ENCODE measurements around the gene KIAA1671. TPM values are rescaled to one million over a fixed set of nuclear protein-coding genes. Genes with fewer than 3 reads are reported as not detected.

The KIAA1671 gene
- total RNA-seq, 1 experiment from 2014 or later, result 10.2 TPM

DNA sequence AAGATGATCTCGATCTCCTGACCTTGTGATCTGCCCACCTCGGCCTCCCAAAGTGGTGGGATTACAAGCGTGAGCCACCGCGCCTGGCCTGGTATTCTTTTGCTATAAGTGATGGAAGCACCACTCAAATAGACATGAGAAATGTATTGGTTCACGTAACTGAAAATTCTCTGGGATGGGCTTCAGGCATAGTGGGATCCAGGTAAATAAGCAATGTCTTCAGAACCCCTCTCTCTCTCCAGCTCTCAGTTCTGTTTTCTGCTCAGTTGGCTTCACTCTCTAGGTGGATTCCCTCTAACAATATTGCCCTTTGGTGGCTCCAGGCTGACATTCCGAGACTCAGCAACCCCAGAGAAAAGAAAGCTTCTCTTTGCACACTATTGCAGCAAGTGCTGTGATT lies 5.1 kb upstream of the KIAA1671 start:
- Histone ChIP-seq H3K9me3 (no peaks in the 10 kb centered on the region), H3K27me3 (no peaks in the 10 kb centered on the region), H3K36me3 (no peaks in the 10 kb centered on the region), H3K4me3 (no peak overlapping the region)
- no peak for DNase-seq

DNA sequence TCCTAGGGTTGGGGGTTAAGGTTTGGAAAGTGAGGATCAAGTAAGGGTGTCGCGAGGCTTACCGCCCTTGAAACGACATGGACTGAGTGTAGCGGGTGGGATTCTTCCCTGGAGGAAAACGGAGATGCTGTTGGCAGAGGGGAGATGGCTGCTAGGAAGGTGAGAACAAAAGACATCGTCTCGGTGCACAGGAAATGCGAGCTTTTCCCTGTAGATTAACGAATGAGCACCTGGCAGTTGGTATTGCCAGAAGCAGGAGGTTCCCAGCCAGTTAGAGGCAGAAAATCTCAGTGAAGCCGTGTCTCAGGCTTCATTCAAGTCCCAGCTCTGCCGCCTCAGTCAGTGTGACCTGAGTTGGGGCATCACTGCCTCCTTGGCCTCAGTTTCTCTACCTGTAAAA lies 4.6 kb upstream of the KIAA1671 start:
- H3K9me3 ChIP-seq, result no peaks in the 10 kb centered on the region
- DNase-seq, result no peak
- H3K4me3 ChIP-seq, result no peak overlapping the region
- H3K27me3 ChIP-seq, result no peaks in the 10 kb centered on the region
- no peaks in the 10 kb centered on the region for H3K36me3 ChIP-seq

DNA sequence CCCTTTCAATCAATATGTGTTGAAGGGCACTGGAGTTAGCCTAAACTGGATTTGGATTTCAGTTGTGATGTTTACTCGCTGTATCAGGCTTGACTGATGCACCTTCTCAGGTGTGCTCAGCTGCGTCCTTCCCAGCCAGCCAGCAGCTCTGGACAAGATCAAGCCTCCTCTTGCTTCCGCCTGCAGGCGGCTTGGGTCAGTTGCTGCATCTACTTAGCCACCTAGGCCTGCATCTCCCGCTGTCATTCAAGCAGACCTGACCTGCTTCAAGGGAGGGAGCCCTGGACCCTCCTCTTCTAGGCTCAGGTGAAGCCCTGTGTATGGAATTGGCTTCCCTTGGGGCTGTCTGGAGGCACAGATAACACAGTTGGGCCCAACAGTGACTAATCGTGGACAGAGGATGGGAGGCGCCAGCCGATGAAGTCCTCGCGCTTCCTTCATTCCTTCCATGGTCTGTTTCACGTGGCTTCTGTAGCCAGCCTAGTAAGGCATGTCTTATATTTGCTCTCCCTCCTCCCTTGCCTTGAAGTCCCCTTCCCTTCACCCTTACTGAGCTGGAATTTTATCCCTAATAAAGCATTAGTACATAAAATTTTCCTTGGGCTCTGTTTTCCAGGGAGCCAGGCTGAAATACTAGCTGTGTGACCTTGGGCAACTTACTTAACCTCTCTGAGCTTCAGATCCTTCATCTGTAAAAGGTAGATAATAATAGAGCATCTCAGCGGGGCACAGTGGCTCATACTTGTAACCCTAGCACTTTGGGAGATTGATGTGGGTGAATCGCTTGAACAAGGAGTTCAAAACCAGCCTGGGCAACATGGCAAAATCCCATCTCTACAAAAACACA lies 3.9 kb upstream of the KIAA1671 start:
- DNase-seq, result no peak
- H3K4me3 ChIP-seq, result no peak overlapping the region

DNA sequence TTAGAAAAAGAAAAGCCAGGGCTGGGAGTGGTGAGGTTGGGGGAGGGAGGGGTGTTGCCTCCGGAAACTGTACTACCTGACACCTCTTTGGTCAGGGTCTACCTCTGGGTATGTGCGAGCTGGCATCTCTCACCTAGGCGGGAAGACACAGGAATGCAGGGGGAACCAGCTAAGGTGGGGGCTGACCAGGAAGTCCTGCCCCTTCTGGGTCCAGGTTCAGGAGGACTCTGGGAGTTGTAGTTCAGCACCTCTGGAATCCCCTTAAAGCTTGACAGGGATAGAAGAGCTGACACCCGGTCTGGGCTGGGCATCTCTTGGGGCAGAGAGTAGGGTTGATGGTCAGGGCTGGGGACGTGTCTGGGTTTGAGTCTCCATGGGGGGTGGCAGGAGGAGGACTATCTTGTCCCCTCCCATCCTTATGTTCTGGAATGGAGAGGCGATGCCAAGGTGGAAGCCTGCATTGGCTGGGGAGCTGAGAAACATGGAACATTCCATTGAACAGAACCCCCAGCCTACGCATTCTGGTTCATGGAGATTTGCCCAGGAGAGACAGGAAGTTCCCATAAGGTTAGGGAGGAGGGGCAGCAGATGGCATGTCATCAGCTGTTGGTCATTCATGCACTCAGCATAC lies 2.1 kb upstream of the KIAA1671 start:
- H3K4me3 ChIP-seq, result no peak overlapping the region
- peak; percentile 50 for DNase-seq
- H3K9me3 ChIP-seq, result no peaks in the 10 kb centered on the region
- peaks cover 6% of the 10 kb centered on the region; the same call in 1 of the 2 replicates for H3K36me3 ChIP-seq
- no peaks in the 10 kb centered on the region for H3K27me3 ChIP-seq

More for the DNA sequence above, 3.9 kb upstream of the KIAA1671 start:
- H3K27me3 ChIP-seq, result no peaks in the 10 kb centered on the region
- H3K9me3 ChIP-seq, result no peaks in the 10 kb centered on the region
- no peaks in the 10 kb centered on the region for H3K36me3 ChIP-seq

DNA sequence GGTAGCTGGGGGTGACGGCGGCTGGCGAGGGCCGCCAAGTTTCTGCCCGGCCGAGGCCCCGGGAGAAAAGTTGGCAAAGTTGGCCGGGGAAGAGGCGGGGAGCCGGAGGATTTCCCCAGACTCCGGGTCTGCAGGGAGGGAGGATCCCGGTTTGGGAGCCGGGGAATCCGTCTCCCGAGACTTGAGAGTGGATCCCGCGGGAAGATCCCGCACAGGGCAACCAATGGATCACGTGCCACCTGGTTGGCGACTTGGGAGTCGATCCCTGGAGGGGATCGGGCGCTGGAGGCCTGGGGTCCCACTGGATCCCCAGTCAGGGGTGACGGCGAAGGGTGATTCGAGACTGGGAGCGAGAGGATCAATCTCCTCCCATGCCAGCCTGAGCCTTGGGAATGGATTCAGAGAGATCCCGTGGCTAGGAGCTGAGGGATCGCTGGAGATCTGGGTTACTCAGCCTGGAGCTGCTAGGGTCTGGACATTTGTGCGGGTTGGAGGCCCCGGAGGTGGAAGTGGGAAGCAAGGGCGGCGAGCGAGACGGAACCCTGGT lies 394 bp downstream of the KIAA1671 start:
- Histone ChIP-seq H3K9me3 (no peaks in the 10 kb centered on the region), H3K27me3 (no peaks in the 10 kb centered on the region), H3K4me3 (peak overlapping the region; percentile 83), H3K36me3 (peaks cover 6% of the 10 kb centered on the region; the same call in 1 of the 2 replicates)
- DNase-seq, result peak; percentile 82

DNA sequence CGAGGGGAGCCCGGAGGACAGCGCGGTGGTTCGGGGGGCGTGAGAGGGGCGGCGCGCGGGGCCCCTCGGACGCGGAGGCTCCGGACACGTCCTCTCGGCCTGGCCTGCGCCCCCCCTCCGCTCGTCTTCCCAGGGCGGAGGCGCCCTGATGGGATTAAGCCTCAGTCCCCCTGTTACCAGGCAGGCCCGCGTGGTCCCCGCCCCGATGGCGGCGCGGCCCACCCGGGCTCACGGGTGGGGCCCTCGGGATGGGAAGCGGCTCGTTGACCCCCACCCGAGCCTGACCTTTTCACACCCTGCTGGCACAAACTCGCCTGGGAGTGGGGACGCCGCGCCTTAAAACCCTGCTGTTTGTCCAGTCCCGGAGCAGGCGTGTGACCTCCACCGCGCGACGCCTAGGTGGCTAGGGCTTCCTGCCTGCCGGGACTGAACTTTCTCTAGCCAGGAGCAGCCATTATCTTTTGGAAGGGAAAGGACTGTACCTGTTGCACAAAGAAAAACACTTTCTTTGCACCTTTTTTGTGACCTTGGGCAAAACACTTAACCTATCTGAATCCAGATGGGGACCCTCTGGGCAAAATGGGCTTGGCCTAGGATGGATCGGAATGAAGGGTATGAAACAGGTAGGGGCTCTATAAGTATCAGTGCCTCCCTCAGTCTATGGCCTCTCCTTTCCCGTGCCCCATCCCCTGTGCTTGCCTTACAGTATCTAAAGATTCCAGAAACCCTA lies 1.0 kb downstream of the KIAA1671 start:
- no peaks in the 10 kb centered on the region for H3K9me3 ChIP-seq
- H3K36me3 ChIP-seq, result peaks cover 6% of the 10 kb centered on the region; the same call in 1 of the 2 replicates
- peak overlapping the region; percentile 83 for H3K4me3 ChIP-seq
- no peaks in the 10 kb centered on the region for H3K27me3 ChIP-seq
- DNase-seq, result no peak

DNA sequence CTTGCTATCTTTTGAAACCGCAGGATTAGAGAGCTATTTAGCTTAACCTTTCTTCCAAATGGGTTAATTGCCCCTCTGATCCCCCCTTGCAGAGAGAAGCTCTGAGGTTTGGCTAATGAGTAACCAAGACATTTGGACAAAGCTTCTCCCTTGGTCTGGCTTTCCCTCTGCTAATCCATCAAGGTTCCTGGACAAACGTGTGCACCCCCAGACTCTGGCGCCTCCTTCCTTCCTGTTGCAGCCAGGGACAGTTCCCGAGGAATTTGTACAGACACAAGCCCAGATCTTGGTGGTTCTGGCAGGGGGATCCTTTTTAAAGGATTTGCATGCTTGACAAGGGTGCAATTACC lies 1.6 kb downstream of the KIAA1671 start:
- no peak for DNase-seq
- H3K9me3 ChIP-seq, result no peaks in the 10 kb centered on the region
- H3K4me3 ChIP-seq, result peak overlapping the region; percentile 83
- peaks cover 6% of the 10 kb centered on the region; the same call in 1 of the 2 replicates for H3K36me3 ChIP-seq
- no peaks in the 10 kb centered on the region for H3K27me3 ChIP-seq

DNA sequence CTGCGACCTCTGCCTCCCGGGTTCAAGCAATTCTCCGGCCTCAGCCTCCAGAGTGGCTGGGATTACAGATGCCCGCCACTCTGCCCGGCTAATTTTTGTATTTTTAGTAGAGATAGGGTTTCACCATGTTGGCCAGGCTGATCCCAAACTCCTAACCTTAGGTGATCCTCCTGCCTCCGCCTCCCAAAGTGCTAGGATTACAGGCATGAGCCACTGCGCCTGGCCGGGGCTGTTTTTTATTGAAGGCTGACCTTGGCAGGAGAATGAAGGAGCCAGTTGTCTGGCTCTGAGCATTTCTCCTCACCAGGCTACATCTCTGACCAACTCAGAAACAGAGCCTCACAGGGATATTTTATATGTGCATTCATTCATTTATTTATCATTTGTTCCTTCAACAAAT lies 2.3 kb downstream of the KIAA1671 start:
- no peak for DNase-seq

DNA sequence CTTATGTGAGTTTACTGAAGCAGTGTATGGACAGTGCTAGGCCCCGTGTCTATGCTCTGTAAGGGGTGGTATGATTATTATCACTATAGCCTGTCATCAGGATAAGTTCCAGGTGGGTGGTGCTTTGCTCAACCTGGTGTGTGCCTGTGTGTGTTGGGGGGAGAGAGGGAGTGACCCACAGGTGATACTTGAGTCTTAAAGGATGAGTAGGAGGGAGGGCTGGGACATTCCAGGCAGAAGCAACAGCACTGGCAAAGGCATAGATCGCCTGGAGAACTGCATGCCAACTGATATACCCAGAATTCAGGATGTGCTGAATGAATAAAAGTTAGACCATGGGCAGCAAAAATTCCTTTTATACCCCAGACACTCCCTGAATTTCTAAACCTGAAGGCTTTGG lies 4.5 kb downstream of the KIAA1671 start:
- H3K27me3 ChIP-seq, result no peaks in the 10 kb centered on the region
- H3K36me3 ChIP-seq, result peaks cover 14% of the 10 kb centered on the region
- no peaks in the 10 kb centered on the region for H3K9me3 ChIP-seq
- H3K4me3 ChIP-seq, result no peak overlapping the region
- no peak for DNase-seq

More for the DNA sequence above, 2.3 kb downstream of the KIAA1671 start:
- Histone ChIP-seq H3K9me3 (no peaks in the 10 kb centered on the region), H3K36me3 (peaks cover 6% of the 10 kb centered on the region; the same call in 1 of the 2 replicates), H3K4me3 (no peak overlapping the region), H3K27me3 (no peaks in the 10 kb centered on the region)

DNA sequence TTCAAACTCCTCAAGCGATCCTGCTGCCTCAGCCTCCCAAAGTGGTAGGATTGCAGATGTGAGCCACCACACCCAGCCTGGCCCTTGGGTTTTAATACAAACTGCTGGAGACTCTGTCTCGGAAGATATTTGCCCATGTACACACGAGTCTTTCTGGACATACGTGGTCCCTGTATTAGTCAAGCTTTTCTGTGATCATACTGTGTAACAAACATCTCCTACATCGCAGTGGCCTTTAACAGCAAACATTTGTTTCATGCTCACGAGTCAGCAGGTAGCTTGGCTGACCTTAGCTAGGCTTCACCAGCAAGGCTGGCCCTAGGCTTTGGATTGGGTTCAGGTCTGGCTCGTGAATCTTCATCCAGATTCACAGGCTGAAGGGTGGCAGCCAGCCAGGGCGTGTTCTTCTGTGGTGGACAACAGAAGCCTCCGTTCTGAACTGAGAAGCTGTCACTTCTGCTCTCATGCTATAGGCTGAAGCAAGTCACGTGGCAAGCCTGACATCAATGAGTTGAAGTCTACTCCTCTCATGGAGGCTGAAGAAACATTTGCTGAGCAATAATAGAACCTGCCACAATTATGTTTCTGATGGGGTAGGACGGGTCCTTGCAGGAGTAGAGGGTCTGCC lies 8.8 kb downstream of the KIAA1671 start:
- Histone ChIP-seq H3K9me3 (no peaks in the 10 kb centered on the region), H3K36me3 (peaks cover 15% of the 10 kb centered on the region), H3K27me3 (no peaks in the 10 kb centered on the region), H3K4me3 (no peak overlapping the region)
- DNase-seq, result no peak

DNA sequence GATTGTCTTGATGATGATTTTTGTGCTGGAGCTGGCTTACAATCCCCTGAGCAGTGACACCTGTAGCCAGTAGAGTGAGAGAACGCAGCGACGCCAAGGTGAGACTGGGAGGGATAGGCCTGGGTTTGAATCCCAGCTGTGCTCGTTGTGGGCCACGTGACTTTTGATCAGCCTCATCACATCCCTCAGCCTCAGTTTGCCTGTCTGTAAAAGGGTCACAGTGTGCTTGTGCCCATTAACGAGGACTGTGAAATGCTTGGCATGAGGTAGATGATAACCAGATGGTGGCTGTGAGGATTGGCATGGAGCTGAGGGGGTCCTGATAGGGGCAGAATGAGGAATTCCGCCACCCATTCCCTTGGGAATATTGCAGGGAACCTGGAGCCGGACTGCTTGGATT lies 9.6 kb downstream of the KIAA1671 start:
- Histone ChIP-seq H3K4me3 (no peak overlapping the region), H3K36me3 (peaks cover 22% of the 10 kb centered on the region), H3K9me3 (no peaks in the 10 kb centered on the region), H3K27me3 (no peaks in the 10 kb centered on the region)
- no peak for DNase-seq

DNA sequence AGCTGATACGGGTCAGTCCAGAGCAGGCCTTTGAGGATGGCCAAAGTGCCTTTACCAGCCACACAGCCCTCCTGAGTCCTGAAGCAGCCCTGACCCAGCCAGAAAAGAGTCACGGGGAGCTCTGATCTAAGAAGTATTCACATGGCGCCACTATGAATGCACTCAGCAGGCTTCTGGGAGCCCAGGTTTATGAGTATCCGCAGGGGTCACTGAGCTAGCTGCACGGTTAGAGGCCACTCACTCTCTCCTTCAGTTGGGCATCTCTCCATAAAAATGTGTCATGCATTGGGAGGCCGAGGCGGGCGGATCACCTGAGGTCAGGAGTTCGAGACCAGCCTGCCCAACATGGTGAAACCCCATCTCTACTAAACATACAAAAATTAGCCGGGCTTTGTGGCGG lies 10.3 kb downstream of the KIAA1671 start:
- Histone ChIP-seq H3K4me3 (no peak overlapping the region), H3K36me3 (peaks cover 23% of the 10 kb centered on the region), H3K27me3 (no peaks in the 10 kb centered on the region), H3K9me3 (no peaks in the 10 kb centered on the region)
- no peak for DNase-seq

DNA sequence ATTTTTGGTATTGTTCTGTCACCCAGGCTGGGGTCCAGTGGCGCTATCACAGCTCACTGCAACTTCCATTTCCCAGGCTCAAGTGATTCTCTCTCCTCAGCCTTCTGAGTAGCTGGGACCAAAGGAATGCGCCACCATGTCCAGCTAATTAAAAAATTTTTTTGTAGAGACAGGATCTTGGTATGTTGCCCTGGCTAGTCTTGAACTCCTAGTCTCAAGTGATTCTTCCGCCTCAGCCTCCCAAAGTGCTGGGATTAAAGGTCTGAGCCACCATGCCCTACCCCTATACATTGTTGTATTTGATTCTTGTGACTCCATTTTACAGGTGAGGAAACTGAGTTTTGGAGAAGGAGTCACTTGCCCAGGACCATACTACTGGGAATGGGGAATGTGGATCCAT lies 11.9 kb downstream of the KIAA1671 start:
- no peaks in the 10 kb centered on the region for H3K27me3 ChIP-seq
- peaks cover 23% of the 10 kb centered on the region for H3K36me3 ChIP-seq
- no peaks in the 10 kb centered on the region for H3K9me3 ChIP-seq
- no peak overlapping the region for H3K4me3 ChIP-seq
- no peak for DNase-seq

DNA sequence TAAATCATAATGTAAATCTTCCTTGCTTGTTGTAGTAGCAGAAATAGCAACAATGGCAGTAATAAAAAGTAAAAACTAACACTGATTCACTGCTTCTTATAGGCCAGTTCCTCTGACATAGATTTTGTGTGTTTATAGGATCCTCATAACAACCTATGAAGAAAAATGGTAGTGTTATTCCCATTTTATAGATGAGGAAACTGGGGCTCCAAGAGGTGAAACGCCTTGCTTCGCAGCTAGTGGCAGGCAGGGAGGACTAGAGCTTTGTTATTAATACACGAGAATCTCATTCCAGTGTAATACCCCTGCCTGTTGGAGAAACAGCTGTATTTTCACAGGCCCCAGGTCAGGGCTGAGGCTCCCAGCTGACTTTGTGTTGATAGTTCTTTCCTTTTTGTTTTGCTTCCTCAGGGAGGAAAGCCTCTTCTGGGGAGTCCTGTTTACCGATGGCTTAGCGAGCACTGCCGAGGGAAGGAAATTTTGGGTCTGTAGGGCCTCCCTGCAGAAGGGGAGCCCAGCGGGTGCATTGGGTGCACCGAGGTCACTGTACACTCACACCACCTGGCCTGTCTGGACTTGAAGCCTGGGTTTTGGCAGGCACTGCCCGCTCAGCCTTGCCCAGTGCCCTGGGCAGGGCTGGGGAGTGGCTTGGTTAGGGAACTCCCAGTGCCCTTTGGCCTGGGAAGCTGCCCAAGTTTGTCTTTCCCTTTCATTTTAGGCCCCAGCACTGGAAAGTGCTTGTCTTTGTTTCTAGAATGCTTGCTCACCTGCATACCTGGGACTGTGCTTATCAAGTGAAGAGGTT lies 13.5 kb downstream of the KIAA1671 start:
- Histone ChIP-seq H3K4me3 (no peak overlapping the region), H3K27me3 (no peaks in the 10 kb centered on the region), H3K9me3 (no peaks in the 10 kb centered on the region), H3K36me3 (peaks cover 21% of the 10 kb centered on the region)
- DNase-seq, result peak; percentile 96

DNA sequence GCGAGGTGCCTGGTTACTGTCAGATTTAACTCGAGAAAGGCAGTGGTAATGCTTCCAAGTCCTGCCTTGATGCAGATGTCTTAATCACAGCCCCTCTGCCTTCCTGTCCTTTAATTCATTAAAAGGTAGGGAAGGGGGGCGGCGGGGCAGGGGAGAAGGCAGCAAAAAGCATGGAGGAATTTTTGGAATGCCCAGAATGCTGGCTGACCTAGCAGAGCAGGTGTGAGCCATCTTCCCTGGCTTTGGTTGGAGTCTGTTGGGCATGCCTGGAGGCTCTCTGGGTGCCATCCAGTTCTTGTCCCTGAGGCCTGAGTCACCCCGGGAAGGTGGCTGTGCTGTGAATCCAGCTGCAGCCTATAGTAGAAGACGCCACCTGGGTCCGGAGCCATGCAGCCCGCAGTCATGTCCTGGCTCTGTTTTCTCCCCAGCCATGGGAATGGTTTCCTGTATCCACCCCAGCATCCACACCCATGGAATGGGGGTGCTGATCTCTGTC lies 15.6 kb downstream of the KIAA1671 start:
- H3K27me3 ChIP-seq, result no peaks in the 10 kb centered on the region
- DNase-seq, result peak; percentile 87
- no peak overlapping the region for H3K4me3 ChIP-seq
- H3K9me3 ChIP-seq, result no peaks in the 10 kb centered on the region
- H3K36me3 ChIP-seq, result peaks cover 14% of the 10 kb centered on the region
